ENCODE measurements around the gene IMPDH2. TPM values are rescaled to one million over a fixed set of nuclear protein-coding genes. Genes with fewer than 3 reads are reported as not detected.

Gene IMPDH2
- total and polyA plus RNA-seq, 2 of the 8 experiments (the other 6 are each of a cell fraction or from before 2014, with no cell fraction given) = 374 to 409 TPM

- Histone ChIP-seq H3K27me3 (replicated peaks in 1 of 4; ENCODE audit: control insufficient read depth in 3 of 4, extremely low read depth in 1 of 4, insufficient read depth in 3 of 4, low read length in 3 of 4) (no peaks in the 10 kb centered on the region), H3K14ac (ENCODE audit: insufficient read length) (no peak overlapping the region), H4K5ac (ENCODE audit: insufficient read length, low read depth, low read length) (no peak overlapping the region), H3K9ac (replicated peaks in 1 of 4; ENCODE audit: extremely low read depth in 1 of 4, low read depth in 3 of 4, low read length in 3 of 4) (no peak overlapping the region), H2BK5ac (ENCODE audit: low read depth, low read length) (no peak overlapping the region; the same call in 1 of the 2 replicates), H2BK12ac (ENCODE audit: low read depth, low read length) (peak overlapping the region; percentile 60; the same call in 1 of the 2 replicates), H3K18ac (ENCODE audit: extremely low read depth, low read length) (no peak overlapping the region), H3K27ac (ENCODE audit: low read depth, low read length) (no peak overlapping the region), H3K23me2 (ENCODE audit: low read depth, low read length) (peaks cover 12% of the 10 kb centered on the region), H3K36me3 (ENCODE audit: control insufficient read depth in 2 of 4, insufficient read depth in 4 of 4, low read length in 3 of 4) (peaks cover 15 to 55% (median 32%) of the 10 kb centered on the region in 4 experiments), H3K79me2 (ENCODE audit: control insufficient read depth in 1 of 2, insufficient read depth in 2 of 2, low read length in 2 of 2) (peaks cover 4 to 46% of the 10 kb centered on the region in 2 experiments), H3K4me1 (replicated peaks in 1 of 4; ENCODE audit: control insufficient read depth in 3 of 4, insufficient read depth in 4 of 4, low read length in 3 of 4) (peaks cover 0 to 8% (median 4%) of the 10 kb centered on the region in 4 experiments; a peak in 5 of 7 replicates), H2BK20ac (ENCODE audit: low read length) (no peak overlapping the region), H4K91ac (replicated peaks; ENCODE audit: insufficient read length, low read length) (no peak overlapping the region), H2AFZ (ENCODE audit: low read length) (no peak overlapping the region), H4K8ac (ENCODE audit: extremely low read depth, insufficient read depth, low read length) (no peak overlapping the region), H3K4ac (replicated peaks; ENCODE audit: insufficient read length, low read depth, low read length) (no peak overlapping the region), H4K20me1 (replicated peaks in 1 of 2; ENCODE audit: control insufficient read depth in 1 of 2, insufficient read depth in 2 of 2, low read length in 2 of 2) (peaks cover 36 to 45% of the 10 kb centered on the region in 2 experiments), H3K56ac (replicated peaks; ENCODE audit: insufficient read length, low read depth, low read length) (no peak overlapping the region), H2BK120ac (replicated peaks; ENCODE audit: low read depth, low read length) (no peak overlapping the region), H2AK5ac (ENCODE audit: low read depth, low read length) (no peak overlapping the region), H3K4me2 (ENCODE audit: insufficient read depth in 1 of 2, low read depth in 2 of 2, low read length in 2 of 2) (no peak overlapping the region), H3K23ac (ENCODE audit: insufficient read length) (no peak overlapping the region), H3K79me1 (ENCODE audit: low read depth, low read length) (peaks cover 12% of the 10 kb centered on the region), H3K4me3 (ENCODE audit: extremely low read depth in 1 of 4, insufficient read depth in 2 of 4, low read depth in 3 of 4, low read length in 4 of 4) (no peak overlapping the region), H2BK15ac (ENCODE audit: low read length) (no peak overlapping the region), H3K9me3 (ENCODE audit: insufficient read depth in 2 of 2, low read depth in 1 of 2, low read length in 1 of 2) (no peaks in the 10 kb centered on the region)
- CTCF ChIA-PET (ENCODE audit: partially characterized antibody) = interaction anchor here (0.5 to 24.3 kb wide), 17 partner anchors 9 to 326 kb away, joined by 3 to 467 read pairs (median 4); partner anchors contain the start of genes NDUFAF3, P4HTM and WDR6
- POLR2A ChIA-PET (ENCODE audit: partially characterized antibody) = interaction anchor here (0.8 to 38.8 kb wide), 8 partner anchors 1 to 350 kb away, joined by 3 to 1518 read pairs (median 72); partner anchors contain the start of genes DALRD3, IMPDH2, NDUFAF3 and P4HTM
- DNase-seq (ENCODE audit: low read depth in 1 of 2, low spot score in 2 of 2) (peak; percentile 49 to 86), FAIRE-seq (no peak)
- WGBS, 2 experiments (ENCODE audit: extremely low coverage in 1 of 2, insufficient coverage in 1 of 2, insufficient read length in 1 of 2, insufficient replicate concordance in 2 of 2, low coverage in 1 of 2, low lambda C conversion rate in 2 of 2, missing lambda C conversion rate in 1 of 2) = 84% methylated on average over 24 of the region's 24 CpGs; no CpG with 5 or more reads in 1 of the 2 experiments
- peak; percentile 58; the same call in 1 of the 2 replicates for TF ChIP-seq MAX (IDR thresholded peaks at IDR 0.05)
- peak; percentile 65 for TF ChIP-seq CREB1 (IDR thresholded peaks at IDR 0.05)
- TF ChIP-seq GABPA (IDR thresholded peaks at IDR 0.05; ENCODE audit: borderline replicate concordance, insufficient read depth, low read length) = peak; percentile 43; the same call in 1 of the 2 replicates
- TF ChIP-seq POLR2AphosphoS5 (IDR thresholded peaks at IDR 0.05; ENCODE audit: low read depth, low read length) = peak; percentile 50
- TF ChIP-seq SIN3A (conservative IDR thresholded peaks at IDR 0.05 in 1 of 2, IDR thresholded peaks at IDR 0.05 in 1 of 2; ENCODE audit: low read depth in 1 of 2, low read length in 2 of 2) = peak; percentile 42 to 73; a peak in 2 of 4 replicates
- TF ChIP-seq TAF1 (IDR thresholded peaks at IDR 0.05; ENCODE audit: low read depth, low read length) = no peak
- no peak for TF ChIP-seq SP2 (IDR thresholded peaks at IDR 0.05; ENCODE audit: low read length)
- TF ChIP-seq CTCF (IDR thresholded peaks at IDR 0.05; ENCODE audit: control extremely low read depth in 1 of 3, insufficient read depth in 1 of 3, low read depth in 1 of 3, low read length in 3 of 3) = peak in 2 of 3 experiments; percentile 77 to 93; a peak in 3 of 4 replicates
Measured at GRCh38 chr3:49013738-49014660, 15.2 kb downstream of the IMPDH2 start.

Data from H1 (cell line).